GM18870 (cell line): Measurements from ENCODE around the gene MNT.
"Not testable (repeated sequence)": the region's sequence is repeated elsewhere in the genome, so short reads cannot be mapped to it uniquely, and the experiment has no call there.

Source experiments
- ATAC-seq: cut with Tn5 transposase; IDR thresholded peaks from one replicate; pipeline ENCODE4 v1.9.1; 2021; ENCODE audit warnings: moderate library complexity; ENCODE audit not compliant: unreplicated experiment

The MNT gene, protein sequence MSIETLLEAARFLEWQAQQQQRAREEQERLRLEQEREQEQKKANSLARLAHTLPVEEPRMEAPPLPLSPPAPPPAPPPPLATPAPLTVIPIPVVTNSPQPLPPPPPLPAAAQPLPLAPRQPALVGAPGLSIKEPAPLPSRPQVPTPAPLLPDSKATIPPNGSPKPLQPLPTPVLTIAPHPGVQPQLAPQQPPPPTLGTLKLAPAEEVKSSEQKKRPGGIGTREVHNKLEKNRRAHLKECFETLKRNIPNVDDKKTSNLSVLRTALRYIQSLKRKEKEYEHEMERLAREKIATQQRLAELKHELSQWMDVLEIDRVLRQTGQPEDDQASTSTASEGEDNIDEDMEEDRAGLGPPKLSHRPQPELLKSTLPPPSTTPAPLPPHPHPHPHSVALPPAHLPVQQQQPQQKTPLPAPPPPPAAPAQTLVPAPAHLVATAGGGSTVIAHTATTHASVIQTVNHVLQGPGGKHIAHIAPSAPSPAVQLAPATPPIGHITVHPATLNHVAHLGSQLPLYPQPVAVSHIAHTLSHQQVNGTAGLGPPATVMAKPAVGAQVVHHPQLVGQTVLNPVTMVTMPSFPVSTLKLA

DNA sequence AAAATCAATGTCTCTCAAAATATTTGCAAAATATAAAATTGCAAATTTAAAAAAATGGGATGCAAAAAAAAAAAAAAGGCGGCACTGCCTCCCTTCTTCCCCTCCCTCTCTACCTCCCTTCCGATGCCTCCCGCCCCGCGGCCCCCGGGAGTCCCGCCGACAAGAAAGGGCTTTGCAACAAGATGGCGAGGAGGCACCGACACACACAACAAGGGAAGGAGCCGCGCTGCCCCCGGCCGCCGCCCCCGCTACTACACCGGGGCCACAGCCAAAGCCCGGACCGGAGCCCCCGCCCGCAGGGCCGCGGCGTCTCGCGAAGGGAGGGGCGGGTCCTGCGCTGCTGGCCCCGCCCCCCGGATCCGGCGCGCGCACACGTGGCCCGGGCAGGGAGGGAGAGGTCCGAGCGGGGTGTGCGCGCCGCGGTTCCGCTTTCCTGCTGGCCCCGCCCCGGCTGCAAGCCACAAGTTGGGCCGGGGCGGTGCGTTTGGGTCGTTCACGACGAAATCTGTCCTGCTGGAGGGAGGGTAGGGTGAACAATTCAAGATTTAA lies at the start of gene MNT:
MNT (minus strand) TSS at position 184 of the 549 bp plus-strand sequence. CDS start 348 bp downstream, outside the sequence.
- peak; percentile 14 for ATAC-seq

DNA sequence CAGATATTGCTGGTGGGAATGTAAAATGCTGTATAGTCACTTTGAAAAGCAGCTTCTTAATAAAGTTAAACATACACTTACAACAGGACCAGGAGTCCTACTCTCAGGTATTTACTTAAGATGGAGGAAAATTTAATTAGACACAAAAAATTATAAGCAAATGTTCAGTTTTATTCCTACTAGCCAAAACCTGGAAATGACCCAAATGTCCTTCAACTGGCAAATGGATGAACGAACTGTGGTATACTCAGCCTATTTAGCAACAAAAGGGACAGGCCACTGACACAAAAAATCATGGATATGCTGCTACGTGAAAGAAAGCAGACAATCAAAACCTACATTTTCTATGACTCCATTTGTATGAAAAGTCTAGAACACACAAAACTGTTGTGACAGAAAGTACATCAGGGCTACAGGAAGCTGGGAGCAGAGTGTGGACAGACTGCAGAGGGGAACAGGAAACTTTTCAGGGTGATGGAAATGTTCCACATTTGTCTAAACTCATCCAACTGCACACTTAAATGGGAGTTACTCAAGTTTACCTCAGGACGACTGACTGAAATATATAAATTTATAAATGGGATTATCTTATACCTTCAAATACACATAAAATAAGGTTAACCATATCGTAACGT lies 49.3 kb upstream of the MNT start:
- no peak for ATAC-seq

DNA sequence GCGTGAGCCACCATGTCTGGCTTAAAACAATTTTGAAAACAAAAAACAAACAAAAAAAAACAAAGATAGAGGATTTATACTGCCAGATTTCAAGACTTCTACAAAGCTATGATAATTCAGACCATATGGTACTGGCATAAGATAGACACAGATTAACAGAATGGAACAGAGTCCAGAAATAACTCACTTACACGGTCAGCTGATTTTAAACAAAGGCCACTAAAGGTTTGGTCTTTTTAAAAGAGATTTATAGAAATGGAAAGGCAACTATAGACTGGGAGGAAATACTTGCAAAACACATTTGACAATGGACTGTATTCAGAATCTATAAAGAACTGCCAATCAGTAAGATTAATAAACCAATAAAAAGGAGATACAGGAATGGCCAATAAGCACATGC lies 48.6 kb upstream of the MNT start:
- no peak for ATAC-seq

DNA sequence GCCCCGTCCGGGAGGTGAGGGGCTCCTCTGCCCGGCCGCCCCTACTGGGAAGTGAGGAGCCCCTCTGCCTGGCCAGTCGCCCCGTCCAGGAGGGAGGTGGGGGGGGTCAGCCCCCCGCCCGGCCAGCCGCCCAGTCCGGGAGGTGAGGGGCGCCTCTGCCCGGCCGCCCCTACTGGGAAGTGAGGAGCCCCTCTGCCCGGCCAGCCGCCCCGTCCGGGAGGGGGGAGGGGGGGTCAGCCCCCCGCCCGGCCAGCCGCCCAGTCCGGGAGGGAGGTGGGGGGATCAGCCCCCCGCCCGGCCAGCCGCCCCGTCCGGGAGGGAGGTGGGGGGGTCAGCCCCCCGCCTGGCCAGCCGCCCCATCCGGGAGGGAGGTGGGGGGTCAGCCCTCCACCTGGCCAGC lies 46.6 kb upstream of the MNT start:
- ATAC-seq: not testable (repeated sequence)

DNA sequence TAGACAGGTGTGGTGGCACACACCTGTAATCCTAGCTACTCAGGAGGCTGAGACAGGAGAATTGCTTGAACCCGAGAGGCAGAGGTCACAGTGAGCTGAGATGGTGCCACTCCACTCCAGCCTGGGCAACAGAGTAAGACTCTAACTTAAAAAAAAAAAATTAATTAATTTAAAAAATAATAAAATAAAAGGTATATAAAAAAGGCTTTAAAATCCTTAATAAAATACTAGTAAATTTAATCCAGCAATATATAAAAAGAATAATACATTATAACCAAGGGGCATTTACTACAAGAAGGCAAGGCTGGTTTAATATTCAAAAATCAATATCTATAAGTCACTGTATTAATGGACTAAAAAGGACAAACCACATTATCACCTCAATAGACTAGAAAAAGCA lies 44.8 kb upstream of the MNT start:
- no peak for ATAC-seq

DNA sequence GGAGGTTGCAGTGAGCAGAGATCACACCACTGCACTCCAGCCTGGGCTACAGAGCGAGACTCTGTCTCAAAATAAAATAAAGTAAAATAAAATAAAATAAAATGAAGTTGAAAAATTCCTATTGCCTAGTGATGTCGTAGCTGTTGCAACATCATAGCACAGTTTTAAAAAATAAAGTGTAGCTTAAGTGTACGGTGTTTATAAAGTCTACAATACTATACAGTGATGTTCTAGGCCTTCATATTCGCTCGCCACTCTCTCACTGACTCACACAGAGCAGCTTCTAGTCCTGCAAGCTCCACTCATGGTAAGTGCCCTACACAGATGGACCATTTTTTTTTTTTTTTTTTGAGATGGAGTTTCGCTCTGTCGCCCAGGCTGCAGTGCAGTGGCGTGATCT lies 43.5 kb upstream of the MNT start:
- ATAC-seq: no peak

DNA sequence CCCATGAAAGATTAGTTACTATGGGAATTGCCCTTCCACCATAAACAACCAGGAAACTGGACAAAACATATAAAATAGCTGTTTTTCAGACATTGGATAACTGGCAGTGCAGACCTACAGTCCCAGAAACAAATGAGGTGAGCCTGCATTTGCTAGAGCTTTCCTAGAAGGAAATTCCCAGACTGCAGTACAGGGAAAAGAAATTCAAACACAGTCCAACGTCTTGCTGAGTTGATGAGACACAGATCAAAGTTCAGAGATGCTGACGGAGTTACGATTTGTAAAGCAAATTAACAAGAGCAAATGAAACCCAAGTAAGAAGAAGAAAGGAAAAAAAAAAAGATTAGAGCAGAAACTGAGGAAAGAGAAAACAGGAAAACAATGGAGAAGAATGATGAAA lies 41.3 kb upstream of the MNT start:
- no peak for ATAC-seq

DNA sequence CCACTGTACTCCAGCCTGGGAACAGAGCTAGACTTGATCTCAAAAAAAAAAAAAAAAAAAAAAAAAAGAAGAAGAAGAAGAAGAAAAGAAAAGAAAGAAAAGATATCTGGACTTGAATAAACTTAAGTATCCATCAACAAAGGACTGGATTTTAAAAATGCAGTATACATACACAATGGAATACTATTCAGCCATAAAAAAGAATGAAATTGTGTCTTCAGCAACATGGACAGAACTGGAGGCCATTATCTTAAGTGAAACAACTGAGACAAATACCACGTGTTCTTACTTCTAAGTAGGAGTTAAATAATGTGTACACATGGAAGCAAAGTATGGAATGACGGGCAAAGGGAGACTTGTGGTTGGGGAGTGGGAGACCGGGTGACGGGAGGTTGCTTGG lies 40.1 kb upstream of the MNT start:
- ATAC-seq: no peak

DNA sequence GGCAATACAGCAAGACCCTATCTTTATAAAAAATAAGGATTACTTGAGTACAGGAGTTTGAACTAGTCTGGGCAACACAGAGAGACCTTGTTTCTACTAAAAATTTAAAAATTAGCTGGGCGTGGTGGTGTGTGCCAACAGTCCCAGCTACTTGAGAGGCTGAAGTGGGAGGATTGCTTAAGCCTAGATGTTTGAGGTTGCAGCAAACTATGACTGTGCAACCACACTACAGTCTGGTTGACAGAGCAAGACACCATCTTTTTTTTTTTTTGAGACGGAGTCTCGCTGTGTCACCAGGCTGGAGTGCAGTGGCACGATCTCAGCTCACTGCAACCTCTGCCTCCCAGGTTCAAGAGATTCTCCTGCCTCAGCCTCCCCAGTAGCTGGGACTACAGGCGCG lies 39.1 kb upstream of the MNT start:
- not testable (repeated sequence) for ATAC-seq

DNA sequence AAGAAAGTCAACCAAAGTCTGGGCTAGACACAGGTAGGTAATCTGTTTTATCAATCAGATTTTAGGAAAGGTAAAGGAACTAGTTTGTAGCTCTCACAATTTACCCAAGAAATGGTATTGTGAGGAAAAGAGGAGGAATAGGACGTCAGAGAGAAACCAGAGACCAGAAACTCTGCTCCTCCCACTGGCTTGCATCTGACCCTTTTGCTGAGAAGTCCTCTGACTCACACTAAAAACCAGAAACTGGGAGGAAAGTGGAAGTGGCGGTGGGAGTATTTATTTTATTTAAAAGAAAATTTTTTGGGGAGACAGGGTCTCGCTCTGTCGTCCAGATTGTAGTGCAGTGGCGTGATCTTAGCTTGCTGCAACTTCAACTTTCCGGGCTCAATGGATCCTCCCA lies 38.0 kb upstream of the MNT start:
- no peak for ATAC-seq

DNA sequence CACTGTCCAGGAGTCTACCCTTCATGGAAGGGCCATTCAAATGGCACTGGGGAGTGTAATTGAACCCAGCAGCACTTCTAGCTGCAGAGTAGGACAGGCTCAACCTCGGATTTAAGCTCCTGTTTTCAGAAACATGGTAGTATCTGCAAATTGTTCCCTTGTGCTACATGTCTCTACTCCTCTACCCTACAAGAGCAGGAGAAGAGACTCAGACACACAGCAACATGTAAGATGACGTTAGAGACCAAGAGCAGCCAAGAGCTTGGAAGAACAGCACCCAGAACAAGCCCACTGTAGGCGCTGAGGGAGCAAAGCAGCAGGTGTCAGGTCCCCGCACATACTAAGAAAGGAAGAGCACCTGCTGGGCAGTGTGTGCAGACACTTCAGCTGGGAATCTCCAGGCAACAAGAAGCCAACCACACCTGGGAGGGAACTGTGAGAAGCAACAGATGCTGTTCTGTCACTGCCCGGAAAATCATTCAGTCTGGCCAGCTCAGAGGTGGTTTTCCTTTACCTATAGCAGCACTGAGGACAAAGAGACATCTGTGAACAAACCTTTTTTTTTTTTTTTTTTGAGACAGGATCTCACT lies 35.6 kb upstream of the MNT start:
- no peak for ATAC-seq

DNA sequence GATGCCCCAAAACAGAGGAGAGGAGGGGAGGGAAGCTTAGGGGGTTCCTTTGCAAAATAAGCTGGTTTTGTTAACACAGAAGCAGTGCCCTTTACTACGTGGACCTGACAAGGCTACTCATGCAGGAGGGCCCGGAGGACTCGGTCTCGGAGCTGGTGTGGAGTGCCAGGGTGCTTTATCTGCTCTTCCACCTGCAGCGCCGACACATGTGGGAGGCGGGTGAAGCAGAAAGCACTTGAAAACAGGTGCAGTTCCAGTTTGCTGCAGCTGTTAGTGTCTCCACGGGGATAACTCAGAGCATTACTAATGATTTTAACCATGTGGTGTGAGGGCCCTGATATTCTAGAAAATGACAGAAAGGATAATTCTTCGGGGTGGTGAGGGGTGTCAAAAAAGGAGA lies 35.0 kb upstream of the MNT start:
- no peak for ATAC-seq

DNA sequence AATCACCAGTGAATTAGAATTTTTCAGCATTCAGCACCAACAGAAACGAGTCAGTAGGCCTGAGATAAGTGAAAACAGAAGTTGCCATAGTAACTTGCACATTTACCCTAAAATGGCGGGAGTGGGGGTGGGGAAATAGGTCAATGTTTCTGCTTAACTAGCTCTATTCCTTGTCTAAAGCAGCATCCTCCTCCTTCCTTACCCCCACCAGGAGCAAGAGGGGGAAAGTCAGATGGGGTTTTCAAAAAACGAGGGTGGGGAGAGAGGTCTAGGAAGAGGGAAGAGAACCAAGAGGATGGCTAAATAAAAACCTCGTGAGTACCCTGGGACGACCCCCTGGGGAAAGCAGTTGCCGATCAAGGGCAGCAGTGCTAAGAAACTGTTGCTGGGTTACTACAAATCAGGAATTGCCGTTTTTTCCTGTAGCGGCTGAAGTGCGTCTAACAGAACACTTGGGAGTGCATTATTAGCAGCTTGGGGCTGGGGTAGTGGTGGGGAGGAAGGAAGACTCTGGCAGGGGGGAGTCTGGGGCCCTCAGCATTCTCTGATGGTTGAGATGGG lies 34.4 kb upstream of the MNT start:
- no peak for ATAC-seq

DNA sequence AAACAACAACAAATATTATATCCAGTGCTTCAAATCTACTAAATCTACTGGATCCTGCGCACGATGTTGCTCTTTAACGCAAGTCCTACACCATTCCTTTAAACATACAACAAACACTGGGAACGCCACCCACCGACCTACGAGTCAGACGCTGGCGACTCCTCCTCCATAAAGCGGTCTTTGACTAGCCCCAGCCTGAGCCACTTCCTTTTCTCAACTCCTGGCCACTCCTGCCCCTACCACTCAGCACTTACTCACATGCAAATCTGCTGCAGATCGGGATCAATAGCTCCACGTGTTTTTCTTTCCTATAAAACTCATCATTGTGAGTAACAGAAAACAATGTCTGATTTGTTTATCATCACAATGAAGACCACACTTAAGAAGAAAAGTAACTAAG lies 32.8 kb upstream of the MNT start:
- ATAC-seq: no peak

DNA sequence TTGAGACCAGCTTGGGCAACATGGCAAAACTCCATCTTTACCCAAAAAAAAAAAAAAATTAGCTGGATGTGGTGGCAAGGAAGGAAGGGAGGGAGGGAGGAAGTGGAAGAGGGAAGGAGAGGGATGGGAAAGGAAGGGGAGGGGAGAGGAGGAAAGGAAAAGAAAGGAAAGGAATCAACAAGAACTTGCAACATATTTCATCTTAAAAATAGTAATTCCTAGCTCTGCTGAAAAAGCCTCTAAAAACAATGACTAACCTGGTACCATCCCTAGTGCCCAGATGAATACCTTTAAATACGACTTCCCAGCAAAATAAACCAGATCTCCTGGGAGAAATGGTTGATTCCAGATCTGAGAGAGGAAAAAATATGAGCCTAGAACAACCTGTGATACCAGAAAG lies 27.1 kb upstream of the MNT start:
- no peak for ATAC-seq

DNA sequence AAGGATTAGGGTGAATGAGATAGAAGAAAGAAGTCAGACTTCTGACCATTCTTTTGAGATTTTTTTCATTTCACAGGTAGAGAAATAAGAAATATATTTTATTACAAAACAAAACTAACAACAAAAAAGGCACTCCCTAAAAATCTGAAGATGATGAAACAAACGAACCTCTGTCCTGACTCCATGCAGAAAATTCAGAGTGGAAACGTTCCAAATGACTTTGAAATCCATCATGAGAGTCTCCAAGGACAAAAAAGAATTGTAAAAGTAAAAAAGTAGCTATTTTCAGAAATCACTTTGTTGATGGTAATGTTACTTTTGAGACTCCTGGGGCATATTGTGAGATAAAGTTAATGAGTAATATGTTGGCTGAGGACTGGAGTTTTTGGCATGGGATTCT lies 26.4 kb upstream of the MNT start:
- ATAC-seq: no peak

DNA sequence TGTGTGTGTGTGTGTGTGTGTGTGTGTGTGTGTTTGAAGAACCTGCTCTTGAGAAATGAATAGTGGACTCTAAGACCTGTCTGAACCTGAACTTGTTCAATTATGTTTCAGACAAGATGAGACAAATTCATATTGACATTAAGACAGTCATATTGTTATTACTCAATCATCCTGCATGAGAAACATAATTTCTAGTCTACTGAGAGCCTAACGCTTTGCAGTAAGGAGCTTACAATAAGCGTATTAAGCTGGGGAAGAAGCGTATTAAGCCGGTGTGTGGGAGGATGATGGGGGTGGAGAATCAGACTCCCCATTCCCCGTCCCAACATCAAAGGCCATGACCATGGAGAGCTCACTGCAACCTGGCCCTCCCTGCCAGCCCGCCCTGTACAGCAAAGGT lies 22.4 kb upstream of the MNT start:
- no peak for ATAC-seq

DNA sequence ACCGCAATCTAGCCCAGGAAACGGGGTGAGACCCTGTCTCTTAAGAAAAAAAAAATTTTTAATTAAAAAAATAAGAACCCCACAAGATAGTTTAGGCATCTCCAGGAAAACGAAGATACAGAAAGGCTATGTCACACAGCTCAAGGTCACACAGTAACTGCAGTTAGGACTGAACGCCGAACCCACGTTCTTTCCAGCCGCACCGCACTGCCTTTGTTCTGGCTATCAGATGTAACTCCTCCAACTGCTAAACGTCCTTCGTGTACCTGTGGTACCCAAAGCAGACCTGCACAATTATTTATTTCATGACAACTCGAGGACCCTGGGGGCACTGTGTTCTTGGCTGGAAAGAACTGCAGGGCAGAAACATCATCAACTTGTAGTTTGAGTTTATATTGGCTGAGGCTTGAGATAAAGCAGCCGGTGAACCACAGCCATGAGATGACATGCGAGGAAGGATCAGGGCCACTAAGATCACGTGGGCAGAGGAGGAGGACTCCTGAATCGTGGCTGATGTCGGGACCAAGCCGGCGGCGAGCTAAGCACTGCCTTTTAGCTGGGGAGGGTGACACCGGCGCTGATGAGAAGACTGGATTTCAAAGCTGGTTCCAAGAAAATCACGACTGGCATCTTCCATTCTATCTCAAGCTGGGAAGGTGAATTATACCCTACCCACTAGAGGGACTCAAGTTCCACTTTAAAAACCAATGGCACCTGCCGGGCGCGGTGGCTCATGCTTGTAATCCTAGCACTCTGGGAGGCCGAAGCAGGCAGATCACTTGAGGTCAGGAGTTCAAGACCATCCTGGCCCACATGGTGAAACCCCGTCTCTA lies 20.7 kb upstream of the MNT start:
- no peak for ATAC-seq

DNA sequence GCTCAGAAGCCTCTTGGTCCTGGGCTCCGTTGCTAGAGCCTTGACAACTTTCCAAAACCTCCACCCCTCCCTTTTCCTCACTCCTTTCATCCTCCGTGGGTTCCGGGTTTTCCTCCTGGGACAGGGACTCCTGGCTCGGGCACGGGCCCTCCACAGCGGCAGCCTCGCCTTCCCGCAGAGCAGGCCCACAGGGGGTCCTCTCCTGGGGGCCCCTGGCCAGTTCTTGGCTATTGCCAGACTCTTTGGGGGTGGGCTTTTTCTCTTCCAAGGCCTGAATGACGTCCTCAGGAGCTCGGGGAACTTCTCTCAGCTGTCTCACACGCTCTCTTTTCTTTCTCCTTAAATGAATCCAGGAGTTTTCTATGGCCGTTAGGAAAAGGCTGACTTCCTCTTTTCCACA lies 19.3 kb upstream of the MNT start:
- no peak for ATAC-seq

DNA sequence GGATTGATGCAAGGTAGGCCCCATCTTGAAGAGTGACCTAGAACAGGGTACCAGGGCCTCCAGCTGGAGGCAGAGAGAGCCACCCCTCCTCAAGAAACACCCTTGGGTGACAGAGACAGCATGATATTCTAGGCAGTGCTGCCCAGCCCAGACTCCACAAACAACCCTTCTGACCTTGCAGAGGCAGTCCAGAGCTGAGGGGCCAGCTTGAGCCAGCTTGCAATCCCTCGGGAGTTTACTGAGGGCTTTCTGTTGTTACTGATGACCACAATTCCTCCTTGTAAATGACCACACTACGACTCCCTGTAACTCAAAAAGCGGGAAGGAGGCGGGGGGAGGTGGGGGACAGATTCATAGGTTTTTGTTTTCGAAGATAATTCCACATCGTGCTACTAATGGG lies 18.6 kb upstream of the MNT start:
- ATAC-seq: no peak
